ENCODE data around the gene SAMD11.

DNA sequence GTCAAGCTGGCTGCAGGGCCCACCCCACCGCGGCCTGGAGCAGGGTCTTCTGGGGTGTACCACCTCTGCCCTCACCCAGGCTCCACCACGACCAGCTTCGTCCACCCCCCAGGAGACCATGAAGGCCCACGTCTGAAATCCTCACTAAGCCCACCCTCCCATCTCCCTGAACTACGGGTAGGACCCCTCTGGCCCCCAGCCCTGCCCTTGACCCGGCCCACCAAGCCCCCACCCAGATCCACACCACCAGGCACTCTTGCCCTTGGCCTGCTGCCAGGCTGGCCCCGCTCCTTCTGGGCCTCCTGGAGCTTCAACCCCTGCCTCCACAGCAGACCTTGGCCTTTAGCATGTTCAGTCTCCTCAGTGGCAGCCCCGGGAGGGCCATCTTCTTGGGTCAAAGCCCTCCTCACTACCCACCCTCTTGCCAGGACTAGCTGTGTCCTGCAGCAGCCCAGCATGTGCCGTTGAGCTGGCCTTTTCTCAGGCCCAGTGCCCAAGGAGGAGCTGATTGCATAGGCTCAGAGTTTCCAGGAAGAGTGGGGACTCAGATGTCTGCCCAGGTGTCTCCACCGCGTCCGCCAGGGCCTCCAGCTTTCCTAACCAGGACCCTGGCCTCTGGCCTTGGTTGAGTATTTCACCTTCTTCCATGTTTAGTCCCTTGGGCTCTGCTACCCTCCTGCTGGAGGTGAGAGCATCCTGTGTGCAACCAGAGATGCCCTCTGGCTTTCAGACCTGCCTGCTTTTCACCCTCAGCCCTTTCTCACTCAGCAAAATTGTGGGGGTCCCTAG, 17.7 kb upstream of the SAMD11 start:
- TF ChIP-seq CTCF (conservative IDR thresholded peaks at IDR 0.05; ENCODE audit: low read length) (no peak), EZH2phosphoT487 (IDR thresholded peaks at IDR 0.05; ENCODE audit: borderline replicate concordance, low read depth, low read length) (no peak)

Data from OCI-LY7 (cell line).